Measurements from ENCODE around the gene HECW1.
A peak's percentile ranks its signal among the peaks of the same experiment; 100 is the strongest.

The HECW1 gene

GRCh38 chr7:43441231-43442130 is 329.0 kb downstream of the HECW1 start:
- no peak for DNase-seq

- no peak for DNase-seq
Observed at GRCh38 chr7:43443381-43443780, 330.9 kb downstream of the HECW1 start.

GRCh38 chr7:43444711-43445578 is 332.5 kb downstream of the HECW1 start:
- DNase-seq = no peak

GRCh38 chr7:43449577-43449976 is 337.1 kb downstream of the HECW1 start:
- no peak for DNase-seq

GRCh38 chr7:43450894-43451293 is 338.4 kb downstream of the HECW1 start:
- DNase-seq = no peak

- DNase-seq = peak; percentile 38 to 46
Observed at GRCh38 chr7:43454936-43455518, 342.6 kb downstream of the HECW1 start.

- DNase-seq = no peak
Observed at GRCh38 chr7:43456200-43456599, 343.8 kb downstream of the HECW1 start.

GRCh38 chr7:43458330-43459018 is 346.0 kb downstream of the HECW1 start:
- peak; percentile 59 to 72 for DNase-seq

- no peak for DNase-seq
Observed at GRCh38 chr7:43459019-43459337, 346.5 kb downstream of the HECW1 start.

- peak in 1 of 2 donors; percentile 36 for DNase-seq
Observed at GRCh38 chr7:43460733-43461348, 348.4 kb downstream of the HECW1 start.

GRCh38 chr7:43461349-43462024 is 349.0 kb downstream of the HECW1 start:
- no peak for DNase-seq

- no peak for DNase-seq
Observed at GRCh38 chr7:43462836-43463235, 350.4 kb downstream of the HECW1 start.

GRCh38 chr7:43463401-43463980 is 351.0 kb downstream of the HECW1 start:
- no peak for DNase-seq

- peak; percentile 56 to 67 for DNase-seq
Observed at GRCh38 chr7:43465581-43466554, 353.4 kb downstream of the HECW1 start.

- no peak for DNase-seq
Observed at GRCh38 chr7:43467406-43467805, 355.0 kb downstream of the HECW1 start.

- DNase-seq = no peak
Observed at GRCh38 chr7:43467846-43468245, 355.4 kb downstream of the HECW1 start.

- no peak for DNase-seq
Observed at GRCh38 chr7:43469051-43469450, 356.6 kb downstream of the HECW1 start.

GRCh38 chr7:43470110-43470509 is 357.7 kb downstream of the HECW1 start:
- DNase-seq = no peak

GRCh38 chr7:43475983-43476382 is 363.5 kb downstream of the HECW1 start:
- no peak for DNase-seq

- no peak for DNase-seq
Observed at GRCh38 chr7:43476896-43477295, 364.4 kb downstream of the HECW1 start.
